ENCODE measurements around the gene EVC.

GRCh38 chr4:5713861-5714260, 2.9 kb downstream of the EVC start:
- TF ChIP-seq, protein P1, sequence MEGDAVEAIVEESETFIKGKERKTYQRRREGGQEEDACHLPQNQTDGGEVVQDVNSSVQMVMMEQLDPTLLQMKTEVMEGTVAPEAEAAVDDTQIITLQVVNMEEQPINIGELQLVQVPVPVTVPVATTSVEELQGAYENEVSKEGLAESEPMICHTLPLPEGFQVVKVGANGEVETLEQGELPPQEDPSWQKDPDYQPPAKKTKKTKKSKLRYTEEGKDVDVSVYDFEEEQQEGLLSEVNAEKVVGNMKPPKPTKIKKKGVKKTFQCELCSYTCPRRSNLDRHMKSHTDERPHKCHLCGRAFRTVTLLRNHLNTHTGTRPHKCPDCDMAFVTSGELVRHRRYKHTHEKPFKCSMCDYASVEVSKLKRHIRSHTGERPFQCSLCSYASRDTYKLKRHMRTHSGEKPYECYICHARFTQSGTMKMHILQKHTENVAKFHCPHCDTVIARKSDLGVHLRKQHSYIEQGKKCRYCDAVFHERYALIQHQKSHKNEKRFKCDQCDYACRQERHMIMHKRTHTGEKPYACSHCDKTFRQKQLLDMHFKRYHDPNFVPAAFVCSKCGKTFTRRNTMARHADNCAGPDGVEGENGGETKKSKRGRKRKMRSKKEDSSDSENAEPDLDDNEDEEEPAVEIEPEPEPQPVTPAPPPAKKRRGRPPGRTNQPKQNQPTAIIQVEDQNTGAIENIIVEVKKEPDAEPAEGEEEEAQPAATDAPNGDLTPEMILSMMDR (conservative IDR thresholded peaks at IDR 0.05 in 1 of 2, IDR thresholded peaks at IDR 0.05 in 1 of 2; ENCODE audit: low read depth in 1 of 2, low read length in 2 of 2): no peak
- TF ChIP-seq EZH2 (IDR thresholded peaks at IDR 0.05; ENCODE audit: low read length, missing control alignments): no peak

Data from fibroblast of lung (primary cell).